HEK293T (cell line): ENCODE results near the gene PLXNB3.

Experiments used
- CTCF ChIA-PET: fragments of 350-600 bp; formaldehyde crosslinking; extraction: SDS; loops from one replicate; lab custom pipeline; 2021; ENCODE audit warnings: antibody characterized with exemption, inconsistent platforms; lab: Yijun Ruan, JAX
- POLR2A ChIA-PET: fragments of 350-600 bp; formaldehyde crosslinking; extraction: SDS; loops from one replicate; lab custom pipeline; 2020; ENCODE audit warnings: antibody characterized with exemption, inconsistent platforms; lab: Yijun Ruan, JAX
- DNase-seq: peaks from one replicate; pipeline ENCODE4 v3.0.0; 2012; ENCODE audit warnings: mixed read lengths; ENCODE audit errors: extremely low spot score
- ARNT ChIP-seq: fragments of 450-650 bp; IDR thresholded peaks from 2 replicates; pipeline ENCODE4 v1.6.1; 2017; ENCODE audit warnings: mild to moderate bottlenecking
- BHLHE40 ChIP-seq: fragments of 450-650 bp; IDR thresholded peaks from 2 replicates; pipeline ENCODE4 v1.6.1; 2016; ENCODE audit warnings: mild to moderate bottlenecking, moderate library complexity, borderline replicate concordance
- CTBP1 ChIP-seq: fragments of 450-650 bp; IDR thresholded peaks from 2 replicates; pipeline ENCODE4 v1.6.1; 2016; ENCODE audit warnings: borderline replicate concordance
- ELF4 ChIP-seq: fragments of 450-650 bp; IDR thresholded peaks from 2 replicates; pipeline ENCODE4 v1.6.1; 2017; ENCODE audit warnings: antibody characterized with exemption
- FOXA1 ChIP-seq: fragments of 450-650 bp; IDR thresholded peaks from 2 replicates; pipeline ENCODE4 v1.6.1; 2016; ENCODE audit warnings: mild to moderate bottlenecking
- FOXK2 ChIP-seq: fragments of 450-650 bp; IDR thresholded peaks from 2 replicates; pipeline ENCODE4 v1.6.1; 2016; ENCODE audit warnings: mild to moderate bottlenecking
- FOXM1 ChIP-seq: fragments of 450-650 bp; IDR thresholded peaks from 2 replicates; pipeline ENCODE4 v1.6.1; 2017; ENCODE audit warnings: mild to moderate bottlenecking, borderline replicate concordance
- HDGF ChIP-seq: fragments of 450-650 bp; IDR thresholded peaks from 2 replicates; pipeline ENCODE4 v1.6.1; 2017; ENCODE audit warnings: antibody characterized with exemption, borderline replicate concordance
- L3MBTL2 ChIP-seq: fragments of 450-650 bp; conservative IDR thresholded peaks from 2 replicates; pipeline ENCODE4 v1.6.1; 2016; ENCODE audit warnings: mild to moderate bottlenecking
- LEF1 ChIP-seq: fragments of 450-650 bp; IDR thresholded peaks from 2 replicates; pipeline ENCODE4 v1.6.1; 2017; ENCODE audit warnings: mild to moderate bottlenecking, borderline replicate concordance
- NFRKB ChIP-seq: fragments of 450-650 bp; IDR thresholded peaks from 2 replicates; pipeline ENCODE4 v1.6.1; 2016; ENCODE audit warnings: mild to moderate bottlenecking, moderate library complexity
- SP1 ChIP-seq: fragments of 450-650 bp; IDR thresholded peaks from 2 replicates; pipeline ENCODE4 v1.6.1; 2017
- SUZ12 ChIP-seq: fragments of 450-650 bp; IDR thresholded peaks from 2 replicates; pipeline ENCODE4 v1.6.1; 2016; ENCODE audit warnings: mild to moderate bottlenecking
- TARDBP ChIP-seq: fragments of 450-650 bp; IDR thresholded peaks from 2 replicates; pipeline ENCODE4 v1.6.1; 2016
- ZNF384 ChIP-seq: fragments of 450-650 bp; IDR thresholded peaks from 2 replicates; pipeline ENCODE4 v1.6.1; 2016
- TF ChIP-seq, protein P1 (sequence below): fragments of 450-650 bp; IDR thresholded peaks from 2 replicates; pipeline ENCODE4 v1.6.1; 2016

The PLXNB3 gene

DNA sequence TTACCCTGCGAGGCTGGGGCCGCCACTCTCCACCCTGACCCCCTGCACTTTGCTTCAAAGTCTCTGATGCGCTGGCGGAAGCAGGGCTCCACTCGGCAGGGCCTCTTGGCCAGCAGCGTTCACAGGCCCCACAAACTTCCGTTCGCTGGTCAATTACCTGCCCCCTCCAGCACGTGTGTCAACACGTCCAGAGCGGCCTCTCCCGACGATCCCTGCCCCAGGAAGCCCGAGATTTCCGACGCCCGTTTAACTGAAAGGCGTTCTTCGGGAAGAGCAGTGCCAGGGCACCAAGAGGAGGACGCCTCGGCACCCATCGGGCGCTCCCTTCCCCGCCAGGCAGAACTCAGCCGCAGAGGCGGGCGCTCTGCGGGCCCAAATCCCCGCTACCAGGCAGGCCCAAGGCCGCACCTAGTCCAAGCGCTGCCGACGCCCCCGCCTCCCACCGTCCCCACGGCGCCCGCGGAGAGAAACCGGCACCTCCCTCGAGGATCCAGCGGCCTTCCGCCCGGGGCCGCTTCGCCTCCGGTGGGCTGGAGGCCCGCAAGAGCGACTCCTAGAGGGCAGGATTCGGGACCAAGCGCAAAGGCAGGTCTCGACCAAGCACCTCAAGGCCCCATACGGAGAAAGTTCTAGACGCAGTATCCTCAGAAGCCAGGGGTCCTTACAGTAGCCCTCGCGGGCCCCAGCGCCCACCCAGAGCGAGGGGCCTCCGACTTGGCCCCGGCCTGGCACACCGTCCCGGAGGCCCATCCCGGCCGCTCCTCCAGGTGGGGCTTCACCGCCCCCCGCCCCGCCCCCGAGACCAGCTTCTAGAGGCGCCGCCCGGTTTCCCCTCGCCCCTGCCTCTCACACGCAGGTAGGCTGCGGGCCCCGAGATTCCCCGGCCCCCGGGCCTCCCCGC, 40.4 kb upstream of the PLXNB3 start:
- TF ChIP-seq L3MBTL2 (peak; percentile 66), ARNT (no peak), ELF4 (no peak)
- peak; percentile 51 for DNase-seq
- ChIA-PET CTCF (no interaction called here), POLR2A (interaction anchor here (1.4 kb wide), 1 partner anchor 10 kb away, joined by 5 read pairs; no protein-coding TSS in a partner anchor)

DNA sequence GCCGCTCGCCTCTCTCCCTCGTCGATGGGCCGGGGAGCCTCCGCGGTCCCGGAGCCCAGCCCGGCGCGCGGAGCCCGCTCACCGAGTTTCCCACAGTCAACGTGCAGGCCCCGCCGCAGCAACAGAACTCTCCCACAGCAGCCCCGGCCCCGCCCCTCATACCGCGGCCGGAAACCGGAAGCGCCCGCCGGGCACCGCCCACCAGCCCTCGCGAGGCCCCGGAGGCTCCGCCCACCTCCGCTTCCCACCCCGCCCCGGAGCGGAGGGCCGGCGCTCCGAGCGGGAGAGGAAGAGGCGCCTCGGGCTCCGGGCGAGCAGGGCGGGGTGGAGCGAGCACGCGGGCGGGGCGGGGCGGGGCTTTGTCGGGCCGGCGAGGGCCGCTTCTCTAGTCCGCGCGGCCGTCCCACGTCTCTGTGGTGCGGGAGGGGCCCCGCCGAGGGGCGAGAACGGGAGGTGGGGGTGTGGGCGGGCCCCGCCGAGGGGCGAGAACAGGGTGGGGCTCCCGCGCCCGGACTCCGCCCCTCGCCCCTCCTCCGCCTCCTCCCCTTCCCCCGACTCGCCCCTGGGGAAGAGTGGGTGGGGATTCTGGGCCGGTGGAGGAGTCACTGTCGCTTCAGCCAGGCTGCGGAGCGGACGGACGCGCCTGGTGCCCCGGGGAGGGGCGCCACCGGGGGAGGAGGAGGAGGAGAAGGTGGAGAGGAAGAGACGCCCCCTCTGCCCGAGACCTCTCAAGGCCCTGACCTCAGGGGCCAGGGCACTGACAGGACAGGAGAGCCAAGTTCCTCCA, 39.6 kb upstream of the PLXNB3 start, which contains the start of the genes ABCD1 and BCAP31:
Gene ABCD1, plus strand, starts transcription at position 605 of the 787 bp plus-strand sequence. CDS start 411 bp downstream, outside the sequence.
Gene BCAP31, minus strand, starts transcription at position 136 of the 787 bp plus-strand sequence. CDS start 1,143 bp downstream, outside the sequence.
- TF ChIP-seq ARNT, result no peak
- TF ChIP-seq L3MBTL2, result no peak
- no peak for TF ChIP-seq HDGF
- TF ChIP-seq SP1, result no peak
- TF ChIP-seq ELF4, result no peak
- TF ChIP-seq FOXM1, result no peak
- no peak for TF ChIP-seq FOXA1
- no peak for TF ChIP-seq ZNF384
- no peak for TF ChIP-seq LEF1
- TF ChIP-seq NFRKB, result no peak
- ChIA-PET CTCF (no interaction called here), POLR2A (interaction anchor here (1.4 kb wide), 1 partner anchor 11 kb away, joined by 5 read pairs; no protein-coding TSS in a partner anchor)
- DNase-seq, result peak; percentile 95

DNA sequence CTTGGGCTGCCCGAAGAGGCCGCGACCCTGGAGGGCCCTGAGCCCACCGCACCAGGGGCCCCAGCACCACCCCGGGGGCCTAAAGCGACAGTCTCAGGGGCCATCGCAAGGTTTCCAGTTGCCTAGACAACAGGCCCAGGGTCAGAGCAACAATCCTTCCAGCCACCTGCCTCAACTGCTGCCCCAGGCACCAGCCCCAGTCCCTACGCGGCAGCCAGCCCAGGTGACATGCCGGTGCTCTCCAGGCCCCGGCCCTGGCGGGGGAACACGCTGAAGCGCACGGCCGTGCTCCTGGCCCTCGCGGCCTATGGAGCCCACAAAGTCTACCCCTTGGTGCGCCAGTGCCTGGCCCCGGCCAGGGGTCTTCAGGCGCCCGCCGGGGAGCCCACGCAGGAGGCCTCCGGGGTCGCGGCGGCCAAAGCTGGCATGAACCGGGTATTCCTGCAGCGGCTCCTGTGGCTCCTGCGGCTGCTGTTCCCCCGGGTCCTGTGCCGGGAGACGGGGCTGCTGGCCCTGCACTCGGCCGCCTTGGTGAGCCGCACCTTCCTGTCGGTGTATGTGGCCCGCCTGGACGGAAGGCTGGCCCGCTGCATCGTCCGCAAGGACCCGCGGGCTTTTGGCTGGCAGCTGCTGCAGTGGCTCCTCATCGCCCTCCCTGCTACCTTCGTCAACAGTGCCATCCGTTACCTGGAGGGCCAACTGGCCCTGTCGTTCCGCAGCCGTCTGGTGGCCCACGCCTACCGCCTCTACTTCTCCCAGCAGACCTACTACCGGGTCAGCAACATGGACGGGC, 38.8 kb upstream of the PLXNB3 start:
- TF ChIP-seq HDGF (no peak), BHLHE40 (no peak)
- CTCF ChIA-PET, result no interaction called here
- DNase-seq, result no peak
- POLR2A ChIA-PET, result no interaction called here

DNA sequence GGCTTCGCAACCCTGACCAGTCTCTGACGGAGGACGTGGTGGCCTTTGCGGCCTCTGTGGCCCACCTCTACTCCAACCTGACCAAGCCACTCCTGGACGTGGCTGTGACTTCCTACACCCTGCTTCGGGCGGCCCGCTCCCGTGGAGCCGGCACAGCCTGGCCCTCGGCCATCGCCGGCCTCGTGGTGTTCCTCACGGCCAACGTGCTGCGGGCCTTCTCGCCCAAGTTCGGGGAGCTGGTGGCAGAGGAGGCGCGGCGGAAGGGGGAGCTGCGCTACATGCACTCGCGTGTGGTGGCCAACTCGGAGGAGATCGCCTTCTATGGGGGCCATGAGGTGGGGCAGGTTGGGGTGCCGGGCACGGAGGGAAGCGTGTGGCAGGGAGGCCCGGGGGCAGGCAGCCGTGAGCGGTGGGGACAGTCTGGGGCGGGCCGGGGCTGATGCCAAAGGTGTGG, 38.2 kb upstream of the PLXNB3 start:
- ChIA-PET CTCF (interaction anchor here (0.6 kb wide), 1 partner anchor 373 kb away, joined by 3 read pairs; no protein-coding TSS in a partner anchor), POLR2A (no interaction called here)
- TF ChIP-seq HDGF (no peak), ELF4 (no peak), FOXK2 (no peak), SP1 (no peak), ARNT (no peak), ZNF384 (no peak), FOXA1 (no peak), L3MBTL2 (no peak), FOXM1 (no peak), CTBP1 (no peak), TARDBP (no peak)
- TF ChIP-seq, protein P1, sequence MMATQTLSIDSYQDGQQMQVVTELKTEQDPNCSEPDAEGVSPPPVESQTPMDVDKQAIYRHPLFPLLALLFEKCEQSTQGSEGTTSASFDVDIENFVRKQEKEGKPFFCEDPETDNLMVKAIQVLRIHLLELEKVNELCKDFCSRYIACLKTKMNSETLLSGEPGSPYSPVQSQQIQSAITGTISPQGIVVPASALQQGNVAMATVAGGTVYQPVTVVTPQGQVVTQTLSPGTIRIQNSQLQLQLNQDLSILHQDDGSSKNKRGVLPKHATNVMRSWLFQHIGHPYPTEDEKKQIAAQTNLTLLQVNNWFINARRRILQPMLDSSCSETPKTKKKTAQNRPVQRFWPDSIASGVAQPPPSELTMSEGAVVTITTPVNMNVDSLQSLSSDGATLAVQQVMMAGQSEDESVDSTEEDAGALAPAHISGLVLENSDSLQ, result no peak
- DNase-seq, result no peak

DNA sequence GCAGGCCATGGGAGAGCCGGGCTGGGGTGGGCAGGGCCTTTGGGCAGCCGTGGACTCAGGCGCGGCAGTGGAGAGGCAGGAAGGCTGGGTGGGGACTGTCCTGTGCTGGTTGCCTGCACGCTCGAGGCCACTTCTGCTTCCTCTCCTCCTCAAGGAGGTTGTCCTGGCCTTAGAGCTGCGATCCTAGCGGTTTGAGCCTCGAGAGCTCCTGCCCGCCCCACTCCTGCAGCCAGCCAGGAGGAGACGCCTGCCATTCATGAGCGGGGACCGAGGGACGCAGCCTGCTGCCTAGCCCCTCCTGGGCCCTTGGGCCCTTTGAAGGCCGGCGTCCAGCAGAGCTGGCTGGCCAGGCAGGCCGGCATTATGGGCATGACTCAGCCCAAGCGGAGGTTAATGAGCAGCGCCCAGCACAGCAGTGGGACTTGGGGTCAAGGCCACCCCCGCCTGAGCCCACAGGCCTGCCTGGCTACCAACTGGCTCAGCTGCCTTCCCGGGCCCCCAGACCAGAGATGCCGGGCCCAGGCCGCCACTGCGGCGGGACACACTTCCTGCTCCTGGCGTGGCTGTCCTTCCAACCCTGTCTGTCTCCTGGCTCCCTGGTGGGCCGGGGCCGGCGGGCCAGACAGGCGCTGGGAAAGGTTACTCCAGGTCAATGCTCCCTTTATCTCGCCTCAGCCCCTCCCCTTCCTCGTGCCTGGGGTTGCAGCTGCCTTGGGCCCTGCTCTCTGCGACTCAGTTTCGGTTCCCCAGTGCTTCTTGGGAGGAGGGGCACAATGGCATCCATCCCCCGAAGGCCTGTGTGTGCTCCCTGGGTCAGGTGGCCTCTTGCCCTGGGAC, 37.5 kb upstream of the PLXNB3 start:
- POLR2A ChIA-PET, result no interaction called here
- CTCF ChIA-PET, result interaction anchor here (0.6 kb wide), 2 partner anchors 236 to 374 kb away, joined by 3 to 4 read pairs; no protein-coding TSS in a partner anchor
- TF ChIP-seq ARNT (no peak), LEF1 (no peak), BHLHE40 (no peak), FOXM1 (no peak), ELF4 (no peak), L3MBTL2 (no peak), SP1 (no peak), CTBP1 (no peak), SUZ12 (no peak), TARDBP (no peak), FOXA1 (no peak), NFRKB (no peak), ZNF384 (no peak)
- TF ChIP-seq, protein P1, result no peak
- DNase-seq, result no peak
